HepG2 (cell line): ENCODE data around the gene EEF1E1. TPM values are rescaled to one million over a fixed set of nuclear protein-coding genes. Genes with fewer than 3 reads are reported as not detected.

Experiments used
- FOXM1 ChIP-seq: sonication (generic); formaldehyde crosslinking; IDR thresholded peaks from 2 replicates; pipeline ENCODE4 v1.5.0; 2020; ENCODE audit warnings: missing genetic modification reagents
- HMG20B ChIP-seq: conservative IDR thresholded peaks from 2 replicates; pipeline ENCODE4 v1.6.1; 2016; ENCODE audit warnings: missing genetic modification reagents, missing compliant biosample characterization
- IRX3 ChIP-seq: sonication (generic); formaldehyde crosslinking; IDR thresholded peaks from 2 replicates; pipeline ENCODE4 v1.8.1; 2023; ENCODE audit warnings: mild to moderate bottlenecking, low read depth, missing genetic modification reagents, borderline replicate concordance
- PBX3 ChIP-seq: sonication (generic); formaldehyde crosslinking; IDR thresholded peaks from 2 replicates; pipeline ENCODE4 v1.8.1; 2023; ENCODE audit warnings: missing genetic modification reagents, inconsistent platforms, borderline replicate concordance
- POGZ ChIP-seq: sonication (generic); formaldehyde crosslinking; IDR thresholded peaks from 2 replicates; pipeline ENCODE4 v1.4.0; 2020; ENCODE audit warnings: mild to moderate bottlenecking, missing genetic modification reagents
- PPARG ChIP-seq: conservative IDR thresholded peaks from 2 replicates; pipeline ENCODE4 v1.6.1; 2016; ENCODE audit warnings: missing biosample characterization, missing genetic modification reagents
- TBP ChIP-seq: sonication (generic); formaldehyde crosslinking; IDR thresholded peaks from 2 replicates; pipeline ENCODE4 v1.5.0; 2020; ENCODE audit warnings: missing genetic modification reagents
- TBX3 ChIP-seq: fragments of 450-650 bp; IDR thresholded peaks from 2 replicates; pipeline ENCODE4 v1.6.1; 2017; ENCODE audit warnings: antibody characterized with exemption, mild to moderate bottlenecking, inconsistent platforms, borderline replicate concordance
- TCF12 ChIP-seq, 2 experiments: fragments of 450-650 bp in 1 of 2; sonication (generic) in 1 of 2; formaldehyde crosslinking in 1 of 2; IDR thresholded peaks; 2 replicates each; pipeline versions ENCODE4 v1.6.1 to v1.8.0; 2017 to 2022; ENCODE audit warnings: antibody characterized with exemption in 1 of 2, mild to moderate bottlenecking in 1 of 2, missing genetic modification reagents in 1 of 2, moderate library complexity in 1 of 2
- TFE3 ChIP-seq: IDR thresholded peaks from 2 replicates; pipeline ENCODE4 v1.6.1; 2016
- ZBTB10 ChIP-seq: sonication (generic); formaldehyde crosslinking; IDR thresholded peaks from 2 replicates; pipeline ENCODE4 v1.4.0; 2020; ENCODE audit warnings: missing genetic modification reagents, borderline replicate concordance
- ZKSCAN1 ChIP-seq: fragments of 150-350 bp; IDR thresholded peaks from 2 replicates; pipeline ENCODE4 v1.6.1; 2014; ENCODE audit warnings: low read length
- ZNF124 ChIP-seq: sonication (generic); formaldehyde crosslinking; IDR thresholded peaks from 2 replicates; pipeline ENCODE4 v1.4.0; 2020; ENCODE audit warnings: missing genetic modification reagents
- ZNF138 ChIP-seq: sonication (generic); formaldehyde crosslinking; IDR thresholded peaks from 2 replicates; pipeline ENCODE4 v1.5.0; 2020; ENCODE audit warnings: mild to moderate bottlenecking, low read depth, missing genetic modification reagents
- ZNF329 ChIP-seq: sonication (generic); formaldehyde crosslinking; IDR thresholded peaks from 2 replicates; pipeline ENCODE4 v1.9.0; 2021; ENCODE audit warnings: low read depth, mild to moderate bottlenecking, missing genetic modification reagents
- ZNF382 ChIP-seq: sonication (generic); formaldehyde crosslinking; IDR thresholded peaks from 2 replicates; pipeline ENCODE4 v1.5.0; 2020; ENCODE audit warnings: missing genetic modification reagents, mild to moderate bottlenecking, borderline replicate concordance
- ZNF563 ChIP-seq: sonication (generic); formaldehyde crosslinking; IDR thresholded peaks from 2 replicates; pipeline ENCODE4 v1.8.0; 2022; ENCODE audit warnings: mild to moderate bottlenecking, moderate library complexity, missing genetic modification reagents
- ZNF580 ChIP-seq: IDR thresholded peaks from 2 replicates; pipeline ENCODE4 v1.6.1; 2016; ENCODE audit warnings: low read depth, borderline replicate concordance
- ZNF644 ChIP-seq: IDR thresholded peaks from 2 replicates; pipeline ENCODE4 v1.6.1; 2016; ENCODE audit warnings: low read depth
- ZNF678 ChIP-seq: sonication (generic); formaldehyde crosslinking; IDR thresholded peaks from 2 replicates; pipeline ENCODE4 v1.4.0; 2020; ENCODE audit warnings: mild to moderate bottlenecking, missing genetic modification reagents
- ZNF749 ChIP-seq: sonication (generic); formaldehyde crosslinking; IDR thresholded peaks from 2 replicates; pipeline ENCODE4 v1.8.0; 2022; ENCODE audit warnings: mild to moderate bottlenecking, missing genetic modification reagents, moderate library complexity, borderline replicate concordance
- ZSCAN12 ChIP-seq: sonication (generic); formaldehyde crosslinking; IDR thresholded peaks from 2 replicates; pipeline ENCODE4 v1.9.0; 2021; ENCODE audit warnings: mild to moderate bottlenecking, missing genetic modification reagents
- ZSCAN30 ChIP-seq: sonication (generic); formaldehyde crosslinking; IDR thresholded peaks from 2 replicates; pipeline ENCODE4 v1.5.0; 2020; ENCODE audit warnings: mild to moderate bottlenecking, missing genetic modification reagents
- polyA plus RNA-seq, 8 experiments: library from polyadenylated mRNA; depleted of rRNA in 3 of 8; stranded (reverse) in 7 of 8; unstranded in 1 of 8; fragments of >200 nt; fragmentation: Illumina TruSeq in 4 of 8; extraction: Trizol in 4 of 8; gene quantifications; 2 replicates each; pipeline versions ENCODE4 v1.2.1 to v1.2.3, GENCODE V29; 2011 to 2016; ENCODE audit warnings: low read depth in 4 of 8, missing spikeins in 1 of 8, mixed read lengths in 1 of 8; ENCODE audit not compliant: insufficient read depth in 1 of 8
- total RNA-seq, 5 experiments: library from RNA; depleted of rRNA; stranded (reverse); fragments of >200 nt; fragmentation: Illumina TruSeq; extraction: Trizol; gene quantifications; 2 replicates each; pipeline ENCODE4 v1.2.3, GENCODE V29; 2016; ENCODE audit warnings: low read depth in 1 of 5

EEF1E1 gene
- total and polyA plus RNA-seq, 2 of the 13 experiments (the other 11 are each of a cell fraction or from before 2014, with no cell fraction given): 128 to 188 TPM

GRCh38 chr6:8102122-8102958 is at the start of gene EEF1E1 (continued):
- TF ChIP-seq TBP (CRISPR knock-in tag): no peak
- peak; percentile 77; the same call in 1 of the 2 replicates for TF ChIP-seq ZNF138
- TF ChIP-seq ZBTB10: no peak
- TF ChIP-seq ZKSCAN1: no peak
- no peak for TF ChIP-seq TCF12 (IDR thresholded peaks at IDR 0.05)
- TF ChIP-seq TCF12 (CRISPR knock-in tag; IDR thresholded peaks at IDR 0.05): no peak
- no peak for TF ChIP-seq IRX3 (CRISPR knock-in tag)
- peak; percentile 88 for TF ChIP-seq ZNF644 (CRISPR knock-in tag)
- 0 out of 2 replicates have a peak, but pooled peaks have one; percentile 34 for TF ChIP-seq HMG20B (CRISPR knock-in tag)
- peak; percentile 76; the same call in 1 of the 2 replicates for TF ChIP-seq ZNF580 (CRISPR knock-in tag)
- peak; percentile 82; the same call in 1 of the 2 replicates for TF ChIP-seq ZNF678 (CRISPR knock-in tag)
- 0 out of 2 replicates have a peak, but pooled peaks have one; percentile 29 for TF ChIP-seq TBX3
- 0 out of 2 replicates have a peak, but pooled peaks have one; percentile 66 for TF ChIP-seq ZNF329
- TF ChIP-seq ZSCAN30 (CRISPR knock-in tag): no peak; the same call in 1 of the 2 replicates
- TF ChIP-seq ZNF124 (CRISPR knock-in tag): no peak
- no peak for TF ChIP-seq ZSCAN12 (CRISPR knock-in tag)
- TF ChIP-seq POGZ (CRISPR knock-in tag): peak; percentile 90
- TF ChIP-seq PPARG (CRISPR knock-in tag): peak; percentile 56; the same call in 1 of the 2 replicates
- TF ChIP-seq FOXM1 (CRISPR knock-in tag): no peak
- no peak for TF ChIP-seq ZNF382 (CRISPR knock-in tag)
- no peak for TF ChIP-seq PBX3 (CRISPR knock-in tag)
- peak; percentile 90 for TF ChIP-seq ZNF563 (CRISPR knock-in tag)
- no peak; the same call in none of the 2 replicates for TF ChIP-seq TFE3
- TF ChIP-seq ZNF749: no peak
